Right renal pelvis (tissue), 4 donors: ENCODE measurements around the gene SACS. TPM values are rescaled to one million over a fixed set of nuclear protein-coding genes. Genes with fewer than 3 reads are reported as not detected.
"Not testable (repeated sequence)": the region's sequence is repeated elsewhere in the genome, so short reads cannot be mapped to it uniquely, and the experiment has no call there.

Experiments
- DNase-seq, 4 donors: peaks; one replicate each; pipeline ENCODE4 v3.0.0-alpha.2; 2013; ENCODE audit warnings: low read depth in 4 of 4, low spot score in 3 of 4, missing footprints in 1 of 4
- polyA plus RNA-seq, 4 donors: library from polyadenylated mRNA; unstranded; fragments of 120-200 nt; gene quantifications; one replicate each; pipeline ENCODE4 v1.2.1, GENCODE V29; 2013; ENCODE audit not compliant: insufficient read length in 4 of 4

The SACS gene
- polyA plus RNA-seq, 4 donors: 11.5 to 12.4 (median 12.0) TPM

- DNase-seq: no peak
Measured at GRCh38 chr13:23322353-23323336, 110.9 kb downstream of the SACS start.

- DNase-seq: no peak
Measured at GRCh38 chr13:23321535-23322241, 111.8 kb downstream of the SACS start.

- DNase-seq: no peak
Measured at GRCh38 chr13:23320926-23321534, 112.5 kb downstream of the SACS start.

DNA sequence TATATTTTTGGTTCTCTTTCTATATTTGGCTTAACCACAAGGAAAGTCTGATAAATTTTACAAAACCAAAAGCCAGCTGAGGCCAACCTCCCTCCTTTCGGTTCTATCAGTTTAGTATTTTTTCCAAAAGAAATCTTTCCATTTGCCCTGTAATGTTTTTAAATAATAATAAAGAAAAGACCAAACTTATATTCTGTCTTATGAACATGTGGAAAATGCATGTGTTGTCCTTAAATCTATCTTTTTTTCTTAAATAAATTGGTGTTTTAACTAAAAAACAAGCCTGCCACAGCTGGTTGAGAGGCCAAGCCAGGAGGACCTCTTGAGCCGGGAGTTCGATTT is 113.6 kb downstream of the SACS start:
- DNase-seq: no peak

DNA sequence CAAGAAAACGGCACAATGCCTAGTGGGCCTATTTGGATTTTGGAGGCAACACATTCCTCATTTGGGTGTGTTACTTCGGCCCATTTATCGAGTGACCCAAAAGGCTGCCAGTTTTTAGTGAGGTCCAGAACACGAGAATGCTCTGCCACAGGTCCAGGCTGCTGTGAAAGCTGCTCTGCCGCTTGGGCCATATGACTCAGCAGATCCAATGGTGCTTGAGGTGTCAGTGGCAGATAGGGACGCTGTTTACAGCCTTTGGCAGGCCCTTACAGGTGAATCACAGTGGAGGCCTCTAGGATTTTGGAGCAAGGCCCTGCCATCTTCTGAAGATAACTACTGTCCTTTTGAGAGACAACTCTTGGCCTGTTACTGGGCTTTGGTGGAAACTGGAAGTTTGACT is 118.7 kb downstream of the SACS start:
- not testable (repeated sequence) for DNase-seq

- no peak for DNase-seq
Measured at GRCh38 chr13:23292586-23292985, 140.9 kb downstream of the SACS start.

- no peak for DNase-seq
Measured at GRCh38 chr13:23289917-23290357, 143.6 kb downstream of the SACS start.

DNA sequence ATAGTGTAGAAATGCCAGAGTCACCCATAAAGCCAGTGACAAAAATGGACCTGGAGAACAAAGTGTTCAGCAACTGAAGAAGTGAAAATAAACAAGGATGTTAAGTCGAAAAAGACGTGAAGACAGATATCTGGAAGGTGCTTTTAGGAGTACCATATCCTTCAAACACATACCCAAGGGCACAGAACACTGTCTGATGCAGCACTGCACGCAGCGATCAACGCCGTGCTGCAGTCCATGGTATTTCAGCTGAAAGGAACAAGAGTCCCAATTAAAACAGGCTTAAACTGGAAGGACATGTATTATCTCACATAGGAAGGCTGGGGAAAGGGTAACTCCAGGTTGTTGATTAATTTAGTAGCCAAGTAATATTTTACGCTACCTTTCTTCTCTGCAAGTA is 144.5 kb downstream of the SACS start:
- no peak for DNase-seq

- no peak for DNase-seq
Measured at GRCh38 chr13:23288564-23288963, 144.9 kb downstream of the SACS start.

DNA sequence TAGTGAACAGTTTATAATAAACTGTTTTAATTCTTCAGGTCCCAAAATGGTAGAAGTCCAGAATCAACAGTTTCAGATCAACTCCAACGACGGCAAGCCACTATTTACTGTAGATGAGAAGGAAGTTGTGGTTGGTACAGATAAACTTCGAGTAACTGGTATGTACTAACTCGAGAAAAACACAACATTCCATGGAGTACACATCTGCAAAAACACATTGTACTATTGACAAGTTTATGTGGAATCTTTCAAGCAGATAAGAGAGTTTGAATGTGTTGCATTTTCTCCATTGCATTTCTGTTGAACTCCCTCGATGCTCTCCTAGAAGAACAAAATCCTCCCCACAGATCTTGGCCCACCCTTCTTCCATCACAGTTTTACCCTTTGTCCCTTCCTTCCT is 154.2 kb downstream of the SACS start:
- no peak for DNase-seq

Other genes starting within 250 kb of the SACS start
- 10 to 100 TPM; 46.5 to 56.0 (median 52.2) TPM for gene TNFRSF19, start 136.7 kb upstream of the SACS start, polyA plus RNA-seq